ENCODE results near the gene NCAM2.

Gene NCAM2

DNA sequence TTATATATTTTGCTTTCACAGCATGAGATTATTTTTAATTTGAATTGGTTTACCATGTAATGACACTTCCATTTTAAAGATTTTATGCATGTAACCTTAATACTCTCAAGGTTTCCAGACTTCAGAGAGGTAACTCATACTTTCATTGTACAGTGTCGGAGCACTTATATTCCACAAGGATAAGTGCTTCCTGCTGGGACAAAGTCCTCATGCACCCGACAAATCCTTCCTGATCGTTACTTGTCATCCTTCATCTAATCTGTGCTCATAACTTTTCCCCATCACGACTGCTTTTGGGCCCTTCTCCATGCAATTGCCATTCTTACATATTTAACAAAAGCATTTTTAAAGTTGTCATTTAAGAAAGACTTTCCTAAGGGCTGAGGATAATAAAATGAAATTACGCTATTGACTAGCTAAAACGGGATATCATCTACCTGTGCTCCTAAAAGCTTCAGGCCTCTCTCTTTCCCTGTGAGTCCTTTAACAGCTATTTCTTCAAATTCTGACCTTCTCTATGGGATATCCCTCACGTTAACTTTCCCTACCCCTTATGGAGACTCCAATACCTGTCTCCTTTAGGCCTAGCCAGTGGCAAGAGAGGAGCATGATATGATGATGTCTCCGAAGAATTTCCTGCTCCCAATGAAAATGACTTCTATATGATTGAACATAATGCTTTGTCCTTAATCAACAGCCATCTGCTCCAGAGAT is 59.3 kb downstream of the NCAM2 start:
- Histone ChIP-seq H3K4me2 (no peak overlapping the region), H3K9me3 (no peaks in the 10 kb centered on the region), H3K4me3 (no peak overlapping the region), H3K9ac (no peak overlapping the region), H3K27ac (no peak overlapping the region), H3K4me1 (no peaks in the 10 kb centered on the region), H4K20me1 (no peaks in the 10 kb centered on the region), H3K36me3 (no peaks in the 10 kb centered on the region), H3K27me3 (no peaks in the 10 kb centered on the region)
- TF ChIP-seq Cebpa-rat (IDR thresholded peaks at IDR 0.05), result no peak

DNA sequence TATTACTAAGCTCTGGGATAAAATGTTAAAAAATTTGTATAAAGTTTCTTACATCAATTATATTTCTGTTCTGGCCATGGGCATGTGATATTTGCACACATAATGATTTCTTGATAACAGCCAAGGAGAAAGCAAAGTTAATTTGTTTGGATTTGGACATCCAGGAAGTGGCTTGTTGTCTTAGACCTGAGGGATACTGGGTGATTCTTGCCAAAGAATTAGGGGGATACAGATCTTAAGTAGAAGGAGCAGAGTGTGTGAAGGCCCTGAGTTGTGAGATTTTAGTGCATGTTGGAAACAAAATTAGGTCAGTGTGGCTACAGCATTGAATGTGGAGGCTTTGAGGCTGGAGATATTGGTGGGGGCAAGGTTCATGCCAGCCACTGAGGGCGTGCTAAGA is 65.6 kb downstream of the NCAM2 start:
- H3K27ac ChIP-seq, result no peak overlapping the region
- no peak overlapping the region for H3K4me3 ChIP-seq
- H3K4me2 ChIP-seq, result no peak overlapping the region
- no peaks in the 10 kb centered on the region for H3K4me1 ChIP-seq
- H4K20me1 ChIP-seq, result no peaks in the 10 kb centered on the region
- H3K9ac ChIP-seq, result no peak overlapping the region
- TF ChIP-seq Cebpa-rat (IDR thresholded peaks at IDR 0.05), result no peak
- H3K27me3 ChIP-seq, result no peaks in the 10 kb centered on the region
- no peaks in the 10 kb centered on the region for H3K9me3 ChIP-seq
- H3K36me3 ChIP-seq, result no peaks in the 10 kb centered on the region

DNA sequence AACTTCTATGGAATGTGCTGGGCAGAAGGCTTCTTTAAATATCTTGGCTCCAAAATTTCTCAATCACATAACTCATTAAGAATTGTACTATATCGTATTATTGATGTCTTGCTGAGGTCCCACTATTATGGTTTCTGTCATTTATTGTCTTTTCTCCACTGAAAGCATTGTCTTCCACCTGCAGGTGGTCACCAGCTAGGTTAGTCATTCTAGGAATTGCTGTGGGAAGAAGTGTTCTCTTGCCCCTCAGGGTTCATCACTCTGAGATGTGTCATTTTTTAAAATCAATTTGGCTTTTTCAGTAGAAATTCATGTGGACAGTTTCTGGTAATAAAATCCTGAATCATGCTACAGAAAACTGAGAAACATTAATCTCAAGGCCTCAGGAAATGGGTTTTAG is 66.1 kb downstream of the NCAM2 start:
- no peak for TF ChIP-seq Cebpa-rat (IDR thresholded peaks at IDR 0.05)
- no peak overlapping the region for H3K4me3 ChIP-seq
- H3K9ac ChIP-seq, result no peak overlapping the region
- no peak overlapping the region for H3K27ac ChIP-seq
- no peak overlapping the region for H3K4me2 ChIP-seq
- H3K27me3 ChIP-seq, result no peaks in the 10 kb centered on the region
- no peaks in the 10 kb centered on the region for H3K9me3 ChIP-seq
- no peaks in the 10 kb centered on the region for H4K20me1 ChIP-seq
- H3K4me1 ChIP-seq, result no peaks in the 10 kb centered on the region
- no peaks in the 10 kb centered on the region for H3K36me3 ChIP-seq

GRCh38 chr21:21067375-21067774 is 69.2 kb downstream of the NCAM2 start:
- Histone ChIP-seq H3K4me1 (no peaks in the 10 kb centered on the region), H3K36me3 (no peaks in the 10 kb centered on the region), H3K27ac (no peak overlapping the region), H3K4me2 (no peak overlapping the region), H3K4me3 (no peak overlapping the region), H3K9ac (no peak overlapping the region), H4K20me1 (no peaks in the 10 kb centered on the region), H3K9me3 (no peaks in the 10 kb centered on the region), H3K27me3 (no peaks in the 10 kb centered on the region)
- no peak for TF ChIP-seq Cebpa-rat (IDR thresholded peaks at IDR 0.05)

GRCh38 chr21:21074305-21074704 is 76.1 kb downstream of the NCAM2 start:
- no peaks in the 10 kb centered on the region for H3K27me3 ChIP-seq
- H3K27ac ChIP-seq, result no peak overlapping the region
- H3K36me3 ChIP-seq, result no peaks in the 10 kb centered on the region
- no peaks in the 10 kb centered on the region for H3K4me1 ChIP-seq
- H3K4me2 ChIP-seq, result no peak overlapping the region
- TF ChIP-seq Cebpa-rat (IDR thresholded peaks at IDR 0.05), result no peak
- H3K4me3 ChIP-seq, result no peak overlapping the region
- H4K20me1 ChIP-seq, result no peaks in the 10 kb centered on the region
- H3K9ac ChIP-seq, result no peak overlapping the region
- no peaks in the 10 kb centered on the region for H3K9me3 ChIP-seq

DNA sequence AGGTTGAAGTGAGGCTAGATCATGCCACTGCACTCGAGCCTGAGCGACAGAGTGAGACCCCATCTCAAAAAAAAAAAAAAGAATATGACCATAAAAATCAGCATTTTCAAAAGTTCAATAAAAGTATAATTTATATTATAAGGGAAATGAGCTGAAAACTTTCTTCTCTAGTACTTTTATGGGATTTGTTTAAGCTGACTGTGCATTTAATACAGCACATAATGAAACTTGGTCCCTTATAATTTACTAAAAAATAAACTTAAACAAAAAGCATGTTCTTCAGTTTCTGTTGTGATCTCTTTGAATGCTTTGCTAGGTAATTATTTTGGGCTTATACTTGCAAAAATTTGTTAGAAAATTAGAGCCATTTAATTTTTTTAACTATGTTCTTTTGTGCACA is 77.8 kb downstream of the NCAM2 start:
- H4K20me1 ChIP-seq, result no peaks in the 10 kb centered on the region
- H3K4me1 ChIP-seq, result no peaks in the 10 kb centered on the region
- H3K4me2 ChIP-seq, result no peak overlapping the region
- no peak overlapping the region for H3K4me3 ChIP-seq
- no peaks in the 10 kb centered on the region for H3K27me3 ChIP-seq
- no peaks in the 10 kb centered on the region for H3K36me3 ChIP-seq
- no peaks in the 10 kb centered on the region for H3K9me3 ChIP-seq
- no peak overlapping the region for H3K27ac ChIP-seq
- no peak for TF ChIP-seq Cebpa-rat (IDR thresholded peaks at IDR 0.05)
- no peak overlapping the region for H3K9ac ChIP-seq

DNA sequence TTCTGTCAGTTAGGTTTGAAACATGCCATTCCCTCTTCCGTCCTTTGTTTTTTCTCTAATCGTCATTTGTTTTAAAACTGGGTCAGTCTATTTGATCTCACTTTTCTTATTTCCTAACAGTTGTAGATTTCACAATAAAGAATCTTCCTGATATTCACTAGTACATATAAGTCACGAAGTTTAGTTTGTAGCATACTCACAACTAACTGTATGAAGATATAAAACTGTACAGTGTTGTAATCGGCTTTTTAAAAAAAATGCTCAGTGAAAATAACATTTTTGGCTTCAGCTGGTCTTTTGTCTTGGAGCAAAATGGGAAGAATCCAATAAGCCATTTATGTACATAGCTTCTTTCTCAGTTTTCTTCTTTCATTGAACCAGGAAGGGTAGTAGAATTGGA is 78.3 kb downstream of the NCAM2 start:
- no peak overlapping the region for H3K9ac ChIP-seq
- H3K27ac ChIP-seq, result no peak overlapping the region
- no peak overlapping the region for H3K4me3 ChIP-seq
- no peaks in the 10 kb centered on the region for H3K36me3 ChIP-seq
- H3K9me3 ChIP-seq, result no peaks in the 10 kb centered on the region
- no peaks in the 10 kb centered on the region for H3K27me3 ChIP-seq
- no peaks in the 10 kb centered on the region for H3K4me1 ChIP-seq
- no peak for TF ChIP-seq Cebpa-rat (IDR thresholded peaks at IDR 0.05)
- no peaks in the 10 kb centered on the region for H4K20me1 ChIP-seq
- no peak overlapping the region for H3K4me2 ChIP-seq

DNA sequence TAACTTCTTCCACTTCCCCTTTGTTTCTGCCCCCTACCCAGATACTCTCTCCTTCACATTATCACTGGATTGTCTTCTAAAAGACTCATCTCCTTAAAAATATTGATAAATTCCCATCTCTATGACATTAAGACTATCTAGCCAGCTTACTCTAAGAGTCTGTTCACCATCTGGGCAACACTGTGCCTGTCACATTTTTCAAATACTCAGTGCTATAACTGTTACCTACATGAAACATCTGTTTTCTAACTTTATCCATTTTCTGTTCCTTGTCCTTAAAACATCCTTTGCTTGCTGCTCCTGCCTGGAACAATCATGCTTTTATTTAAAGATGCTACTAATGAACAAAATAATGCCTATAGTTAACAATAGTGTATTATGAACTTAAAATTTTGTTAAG is 81.4 kb downstream of the NCAM2 start:
- H3K36me3 ChIP-seq, result no peaks in the 10 kb centered on the region
- TF ChIP-seq Cebpa-rat (IDR thresholded peaks at IDR 0.05), result no peak
- H3K9me3 ChIP-seq, result no peaks in the 10 kb centered on the region
- H3K4me2 ChIP-seq, result no peak overlapping the region
- no peaks in the 10 kb centered on the region for H3K27me3 ChIP-seq
- H3K9ac ChIP-seq, result no peak overlapping the region
- no peak overlapping the region for H3K27ac ChIP-seq
- no peaks in the 10 kb centered on the region for H3K4me1 ChIP-seq
- no peaks in the 10 kb centered on the region for H4K20me1 ChIP-seq
- H3K4me3 ChIP-seq, result no peak overlapping the region

GRCh38 chr21:21084179-21084578 is 86.0 kb downstream of the NCAM2 start:
- Histone ChIP-seq H3K4me1 (no peaks in the 10 kb centered on the region), H3K27ac (no peak overlapping the region)

GRCh38 chr21:21085206-21085605 is 87.0 kb downstream of the NCAM2 start:
- Histone ChIP-seq H3K27ac (no peak overlapping the region), H3K4me3 (no peak overlapping the region)
- no peak for TF ChIP-seq Cebpa-rat (IDR thresholded peaks at IDR 0.05)

More at GRCh38 chr21:21084179-21084578, 86.0 kb downstream of the NCAM2 start:
- no peaks in the 10 kb centered on the region for H3K27me3 ChIP-seq
- no peak overlapping the region for H3K4me3 ChIP-seq
- H3K36me3 ChIP-seq, result no peaks in the 10 kb centered on the region
- no peak overlapping the region for H3K4me2 ChIP-seq
- no peak overlapping the region for H3K9ac ChIP-seq
- no peaks in the 10 kb centered on the region for H4K20me1 ChIP-seq
- no peaks in the 10 kb centered on the region for H3K9me3 ChIP-seq
- TF ChIP-seq Cebpa-rat (IDR thresholded peaks at IDR 0.05), result no peak

DNA sequence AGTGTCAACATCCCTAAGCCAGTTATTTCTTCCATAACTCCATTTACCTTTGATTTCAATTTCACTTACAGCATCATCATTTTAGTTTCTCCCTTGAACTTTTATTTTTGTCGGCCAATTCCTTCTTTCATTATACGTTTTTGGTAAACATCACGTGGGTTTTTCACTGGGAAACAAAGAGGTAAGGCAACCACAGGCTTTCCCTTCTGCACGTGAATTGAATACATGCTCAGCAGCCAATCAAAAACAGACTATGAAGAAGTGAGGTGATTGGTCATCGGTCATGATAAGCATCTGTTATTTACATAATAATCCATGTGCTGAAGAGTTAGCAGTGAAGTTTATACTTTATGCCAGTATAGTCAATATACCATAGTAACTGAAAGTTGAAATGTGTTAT is 98.7 kb downstream of the NCAM2 start:
- Histone ChIP-seq H3K4me2 (no peak overlapping the region), H4K20me1 (no peaks in the 10 kb centered on the region), H3K9me3 (no peaks in the 10 kb centered on the region), H3K4me1 (no peaks in the 10 kb centered on the region), H3K27ac (no peak overlapping the region), H3K9ac (no peak overlapping the region), H3K36me3 (no peaks in the 10 kb centered on the region), H3K27me3 (no peaks in the 10 kb centered on the region), H3K4me3 (no peak overlapping the region)
- no peak for TF ChIP-seq Cebpa-rat (IDR thresholded peaks at IDR 0.05)

More at GRCh38 chr21:21085206-21085605, 87.0 kb downstream of the NCAM2 start:
- Histone ChIP-seq H3K9ac (no peak overlapping the region), H3K4me2 (no peak overlapping the region), H3K27me3 (no peaks in the 10 kb centered on the region), H3K9me3 (no peaks in the 10 kb centered on the region), H4K20me1 (no peaks in the 10 kb centered on the region), H3K36me3 (no peaks in the 10 kb centered on the region), H3K4me1 (no peaks in the 10 kb centered on the region)
